SH-SY5Y (cell line): ENCODE measurements around the gene STUB1.

Experiments used
- GATA2 ChIP-seq: IDR thresholded peaks from 2 replicates; pipeline ENCODE4 v1.6.1; 2011; ENCODE audit warnings: mild to moderate bottlenecking, low read depth, low read length
- GATA3 ChIP-seq: IDR thresholded peaks from 2 replicates; pipeline ENCODE4 v1.6.1; 2011; ENCODE audit warnings: low read depth, mild to moderate bottlenecking, low read length, moderate library complexity

GRCh38 chr16:711084-711483 is 30.9 kb downstream of the STUB1 start:
- no peak for TF ChIP-seq GATA3
- TF ChIP-seq GATA2: no peak
